MM.1S (cell line): Measurements from ENCODE around the gene FAXDC2.

Experiments used
- DNase-seq: peaks from one replicate; pipeline ENCODE4 v3.0.0-alpha.2; 2015
- H2AFZ ChIP-seq: fragments of 300-600 bp; sonication (generic); 2 replicates; pipeline ENCODE4 v1.6.0; 2016; ENCODE audit warnings: antibody characterized with exemption, low read length
- H3F3A ChIP-seq: fragments of 300-600 bp; sonication (generic); 2 replicates; pipeline ENCODE4 v1.6.1; 2016; ENCODE audit warnings: mild to moderate bottlenecking, antibody characterized with exemption, low read length, moderate library complexity, mixed read lengths; ENCODE audit not compliant: insufficient read depth
- H3K27ac ChIP-seq: fragments of 300-600 bp; sonication (generic); 2 replicates; pipeline ENCODE4 v1.5.1; 2016; ENCODE audit warnings: mild to moderate bottlenecking, low read length
- H3K27me3 ChIP-seq: fragments of 300-600 bp; sonication (generic); replicated peaks from 2 replicates; pipeline ENCODE4 v1.6.0; 2016; ENCODE audit warnings: low read length; ENCODE audit not compliant: insufficient read depth
- H3K36me3 ChIP-seq: fragments of 300-600 bp; sonication (generic); replicated peaks from 2 replicates; pipeline ENCODE4 v1.6.1; 2016; ENCODE audit warnings: mild to moderate bottlenecking, low read length, mixed read lengths; ENCODE audit not compliant: insufficient read depth
- H3K4me1 ChIP-seq: fragments of 300-600 bp; sonication (generic); 2 replicates; pipeline ENCODE4 v1.6.1; 2016; ENCODE audit warnings: low read length, mixed read lengths
- H3K4me2 ChIP-seq: fragments of 300-600 bp; sonication (generic); 2 replicates; pipeline ENCODE4 v1.6.0; 2016; ENCODE audit warnings: low read depth, low read length
- H3K4me3 ChIP-seq: fragments of 300-600 bp; sonication (generic); 2 replicates; pipeline ENCODE4 v1.5.1; 2016; ENCODE audit warnings: low read length, mixed read lengths
- H3K79me2 ChIP-seq: fragments of 300-600 bp; sonication (generic); 2 replicates; pipeline ENCODE4 v1.6.1; 2016; ENCODE audit warnings: mixed run types, low read length, mixed read lengths
- H3K9ac ChIP-seq: fragments of 300-600 bp; sonication (generic); 2 replicates; pipeline ENCODE4 v1.6.1; 2016; ENCODE audit warnings: low read length, mixed read lengths
- H3K9me2 ChIP-seq: fragments of 300-600 bp; sonication (generic); replicated peaks from 2 replicates; pipeline ENCODE4 v1.6.1; 2016; ENCODE audit warnings: mild to moderate bottlenecking, low read length, mixed read lengths; ENCODE audit not compliant: insufficient read depth
- H3K9me3 ChIP-seq: fragments of 300-600 bp; sonication (generic); replicated peaks from 2 replicates; pipeline ENCODE4 v1.6.1; 2016; ENCODE audit warnings: mild to moderate bottlenecking, low read length, mixed read lengths; ENCODE audit not compliant: insufficient read depth
- H4K20me1 ChIP-seq: fragments of 300-600 bp; sonication (generic); 2 replicates; pipeline ENCODE4 v1.6.1; 2016; ENCODE audit warnings: mild to moderate bottlenecking, low read length, moderate library complexity, mixed read lengths; ENCODE audit not compliant: insufficient read depth
- CTCF ChIP-seq: fragments of 300-600 bp; sonication (generic); IDR thresholded peaks from 2 replicates; pipeline ENCODE4 v1.5.1; 2016; ENCODE audit warnings: antibody characterized with exemption, low read length, mixed read lengths
- EZH2 ChIP-seq: fragments of 300-600 bp; sonication (generic); optimal IDR thresholded peaks from 2 replicates; pipeline ENCODE3; 2017; ENCODE audit warnings: low read depth, mild to moderate bottlenecking, antibody characterized with exemption, low read length, mixed read lengths
- EZH2phosphoT487 ChIP-seq: fragments of 300-600 bp; sonication (generic); IDR thresholded peaks from 2 replicates; pipeline ENCODE4 v1.6.1; 2018; ENCODE audit warnings: antibody characterized with exemption, low read length

FAXDC2 gene

DNA sequence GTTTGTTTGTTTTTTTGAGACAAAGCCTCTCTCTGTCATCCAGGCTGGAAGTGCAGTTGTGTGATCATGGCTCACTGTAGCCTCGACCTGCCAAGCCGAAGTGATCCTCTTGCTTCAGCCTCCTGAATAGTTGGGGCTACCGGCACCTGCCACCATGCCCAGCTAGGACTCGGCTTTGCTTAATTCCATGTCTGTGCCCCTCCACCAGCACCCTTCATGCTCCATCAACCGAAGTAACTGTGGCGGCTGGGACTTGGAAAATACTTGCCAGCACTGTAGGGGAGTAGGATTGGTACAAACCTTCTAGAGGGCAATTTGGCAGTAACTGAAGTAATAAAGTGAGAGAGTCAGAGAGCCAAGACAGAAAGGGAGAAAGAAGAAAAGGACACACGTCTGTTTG is 19.0 kb downstream of the FAXDC2 start:
- no peaks in the 10 kb centered on the region for H3K36me3 ChIP-seq
- no peaks in the 10 kb centered on the region for H4K20me1 ChIP-seq
- H3K27ac ChIP-seq = no peak overlapping the region
- TF ChIP-seq EZH2phosphoT487 (no peak), CTCF (no peak), EZH2 (no peak)
- no peaks in the 10 kb centered on the region for H3K27me3 ChIP-seq
- H3F3A ChIP-seq = no peaks in the 10 kb centered on the region
- H2AFZ ChIP-seq = no peak overlapping the region
- H3K4me2 ChIP-seq = no peak overlapping the region
- no peaks in the 10 kb centered on the region for H3K9me2 ChIP-seq
- H3K4me1 ChIP-seq = peaks cover 16% of the 10 kb centered on the region
- H3K79me2 ChIP-seq = no peaks in the 10 kb centered on the region
- DNase-seq = no peak
- H3K4me3 ChIP-seq = no peak overlapping the region
- H3K9me3 ChIP-seq = no peaks in the 10 kb centered on the region
- H3K9ac ChIP-seq = no peak overlapping the region

DNA sequence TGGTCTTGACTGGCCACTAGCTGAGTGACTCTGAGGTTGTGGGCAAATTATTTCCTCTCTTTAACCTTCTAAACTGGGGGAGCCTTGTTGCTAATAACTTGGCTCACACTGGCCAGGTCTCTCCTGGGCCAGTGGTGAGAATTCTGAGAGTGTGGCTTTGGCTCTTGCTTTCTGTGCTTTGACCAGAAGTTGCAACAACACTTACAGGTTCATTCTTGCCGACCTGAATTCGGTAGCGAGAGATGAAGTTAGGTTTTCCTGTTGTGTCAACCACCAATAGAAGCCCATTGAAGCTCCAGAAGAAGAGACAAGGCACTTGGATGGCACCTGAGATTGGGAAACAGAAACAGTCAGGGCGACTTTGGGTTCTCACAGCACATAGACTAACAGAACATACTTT is 19.8 kb downstream of the FAXDC2 start:
- no peak overlapping the region for H3K27ac ChIP-seq
- H3K9me3 ChIP-seq = no peaks in the 10 kb centered on the region
- H4K20me1 ChIP-seq = no peaks in the 10 kb centered on the region
- no peak overlapping the region for H3K4me2 ChIP-seq
- H3K9ac ChIP-seq = no peak overlapping the region
- H3K9me2 ChIP-seq = no peaks in the 10 kb centered on the region
- TF ChIP-seq EZH2 (no peak), CTCF (no peak), EZH2phosphoT487 (no peak)
- no peaks in the 10 kb centered on the region for H3K79me2 ChIP-seq
- no peaks in the 10 kb centered on the region for H3F3A ChIP-seq
- DNase-seq = no peak
- H3K4me1 ChIP-seq = peaks cover 16% of the 10 kb centered on the region
- H2AFZ ChIP-seq = no peak overlapping the region
- H3K36me3 ChIP-seq = no peaks in the 10 kb centered on the region
- no peaks in the 10 kb centered on the region for H3K27me3 ChIP-seq
- H3K4me3 ChIP-seq = no peak overlapping the region

GRCh38 chr5:154830219-154830595 is 20.2 kb downstream of the FAXDC2 start:
- Histone ChIP-seq H3K27me3 (no peaks in the 10 kb centered on the region), H3F3A (no peaks in the 10 kb centered on the region), H3K4me3 (no peak overlapping the region), H3K9me3 (no peaks in the 10 kb centered on the region), H3K4me1 (peaks cover 16% of the 10 kb centered on the region), H3K9me2 (no peaks in the 10 kb centered on the region), H2AFZ (no peak overlapping the region), H3K4me2 (no peak overlapping the region), H3K79me2 (no peaks in the 10 kb centered on the region), H3K9ac (no peak overlapping the region), H4K20me1 (no peaks in the 10 kb centered on the region), H3K36me3 (no peaks in the 10 kb centered on the region), H3K27ac (no peak overlapping the region)
- TF ChIP-seq EZH2 (no peak), CTCF (no peak), EZH2phosphoT487 (no peak)
- no peak for DNase-seq
